Mucosa of rectum (tissue), 2 donors: ENCODE results near the gene ACOT6.

Experiments
- H3K27ac ChIP-seq, 2 donors: one replicate each; pipeline ENCODE4 v1.7.0; 2013; ENCODE audit warnings: inconsistent platforms in 2 of 2, low read depth in 2 of 2, low read length in 2 of 2
- H3K27me3 ChIP-seq, 2 donors: one replicate each; pipeline ENCODE4 v1.7.0; 2013; ENCODE audit warnings: low read length in 2 of 2; ENCODE audit not compliant: control insufficient read depth in 2 of 2, insufficient read depth in 2 of 2
- H3K36me3 ChIP-seq, 2 donors: one replicate each; pipeline ENCODE4 v1.7.0; 2013; ENCODE audit warnings: low read length in 2 of 2; ENCODE audit not compliant: control insufficient read depth in 2 of 2, insufficient read depth in 2 of 2
- H3K4me1 ChIP-seq, 2 donors: one replicate each; pipeline ENCODE4 v1.7.0; 2013; ENCODE audit warnings: low read length in 2 of 2, mild to moderate bottlenecking in 1 of 2; ENCODE audit not compliant: control insufficient read depth in 2 of 2, insufficient read depth in 2 of 2
- H3K4me3 ChIP-seq, 2 donors: one replicate each; pipeline ENCODE4 v1.7.0; 2013; ENCODE audit warnings: low read length in 2 of 2
- H3K9ac ChIP-seq, 2 donors: one replicate each; pipeline ENCODE4 v1.7.0; 2013; ENCODE audit warnings: low read length in 2 of 2, low read depth in 1 of 2, mild to moderate bottlenecking in 1 of 2
- H3K9me3 ChIP-seq, 2 donors: one replicate each; pipeline ENCODE4 v1.7.0; 2013; ENCODE audit warnings: low read length in 2 of 2; ENCODE audit not compliant: control insufficient read depth in 2 of 2
- donor health status: healthy.
- donor health status: Normal muscosa, but diverticular disease.

The ACOT6 gene

GRCh38 chr14:73666583-73666982 lies 54.3 kb downstream of the ACOT6 start:
- no peak overlapping the region for H3K27ac ChIP-seq
- no peak overlapping the region for H3K4me3 ChIP-seq
- no peak overlapping the region for H3K9ac ChIP-seq
- no peaks in the 10 kb centered on the region for H3K9me3 ChIP-seq
- H3K4me1 ChIP-seq: no peaks in the 10 kb centered on the region
- no peaks in the 10 kb centered on the region for H3K27me3 ChIP-seq
- no peaks in the 10 kb centered on the region for H3K36me3 ChIP-seq

GRCh38 chr14:73667854-73668253 lies 55.5 kb downstream of the ACOT6 start:
- Histone ChIP-seq H3K4me3 (no peak overlapping the region), H3K36me3 (no peaks in the 10 kb centered on the region), H3K27me3 (no peaks in the 10 kb centered on the region), H3K27ac (no peak overlapping the region), H3K9ac (no peak overlapping the region), H3K9me3 (no peaks in the 10 kb centered on the region), H3K4me1 (no peaks in the 10 kb centered on the region)
